ENCODE data around the gene ERCC6.

Gene ERCC6

DNA sequence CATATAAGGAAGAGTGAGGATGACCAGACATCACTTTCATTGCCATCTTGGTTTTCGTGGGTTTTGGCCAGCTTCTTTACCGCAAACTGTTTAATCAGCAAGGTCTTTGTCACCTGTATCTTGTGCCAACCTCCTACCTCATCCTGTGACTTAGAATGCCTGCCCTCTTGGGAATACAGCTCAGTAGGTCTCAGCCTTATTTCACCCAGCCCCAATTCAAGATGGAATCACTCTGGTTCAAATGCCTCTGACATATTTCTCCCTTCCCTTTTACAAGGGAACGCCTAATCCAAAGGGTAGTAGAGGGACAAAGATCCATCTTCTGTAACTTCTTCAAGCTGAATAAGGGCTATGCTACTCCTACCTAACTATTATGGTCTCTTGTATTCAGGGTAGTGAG is 4.7 kb upstream of the ERCC6 start:
- DNase-seq, result no peak

DNA sequence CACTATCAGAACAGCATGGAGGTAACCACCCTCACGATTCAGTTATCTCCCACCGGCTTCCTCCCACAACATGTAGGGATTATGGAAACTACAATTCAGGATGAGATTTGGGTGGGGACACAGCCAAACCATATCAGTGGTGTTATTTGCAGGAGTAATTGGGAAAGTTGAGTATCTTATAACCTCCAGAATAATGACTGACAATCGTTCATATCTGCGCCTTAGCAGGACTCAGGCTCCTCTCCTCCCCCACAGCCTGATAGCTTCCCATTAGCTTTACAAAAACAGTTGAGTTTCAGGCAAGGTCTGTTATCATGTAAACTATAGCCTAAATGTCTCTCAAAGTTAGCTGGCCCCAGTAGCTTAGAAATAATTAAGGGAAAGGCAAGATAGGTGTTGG is 3.4 kb upstream of the ERCC6 start:
- no peak for DNase-seq

DNA sequence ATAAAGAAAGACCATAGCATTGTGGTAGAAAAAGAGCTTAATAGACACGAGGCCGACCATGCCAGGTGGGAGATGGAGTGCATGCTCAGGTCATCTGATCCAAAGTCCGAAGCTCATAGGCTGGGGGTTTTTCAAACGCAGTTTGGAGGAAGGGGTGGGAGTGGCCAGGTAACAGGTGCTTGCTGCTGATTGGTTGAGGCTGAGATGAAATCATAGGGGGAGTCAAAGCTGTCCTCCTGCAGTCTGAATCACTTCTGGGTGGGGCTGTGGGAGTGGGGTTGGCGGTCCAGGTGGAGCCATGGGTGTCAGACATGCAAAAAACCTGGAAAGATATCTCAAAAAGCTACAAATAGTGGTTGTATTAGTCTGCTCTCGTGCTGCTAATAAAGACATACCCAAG is 2.8 kb upstream of the ERCC6 start:
- DNase-seq, result no peak

DNA sequence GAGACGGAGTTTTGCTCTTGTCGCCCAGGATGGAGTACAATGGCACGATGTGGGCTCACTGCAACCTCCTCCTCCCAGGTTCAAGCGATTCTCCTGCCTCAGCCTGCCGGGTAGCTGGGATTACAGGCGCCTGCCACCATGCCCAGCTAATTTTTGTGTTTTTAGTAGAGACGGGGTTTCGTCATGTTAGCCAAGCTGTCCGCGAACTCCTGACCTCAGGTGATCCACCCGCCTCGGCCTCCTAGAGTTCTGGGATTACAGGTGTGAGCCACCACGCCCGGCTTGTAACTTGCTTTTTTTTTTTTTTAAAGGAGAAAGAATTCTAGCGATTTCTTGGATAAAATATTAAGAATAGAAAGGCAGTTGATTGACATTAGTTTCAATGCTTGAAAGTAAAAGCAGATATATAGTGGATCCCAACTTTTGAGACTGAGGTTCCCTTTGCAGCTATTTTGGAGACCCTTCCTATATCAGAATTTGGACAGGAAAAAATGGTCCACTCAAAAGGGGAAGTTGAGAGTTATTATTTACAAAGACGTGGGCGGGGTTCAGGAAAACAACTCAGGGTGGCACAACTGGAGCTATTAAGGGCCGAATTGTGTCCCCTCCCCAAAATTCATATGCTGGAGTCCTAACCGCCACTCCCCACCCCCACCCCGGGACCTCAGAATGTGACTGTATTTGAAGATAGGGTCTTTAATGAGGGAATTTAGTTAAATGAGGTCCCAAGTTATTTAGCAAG is 1.3 kb upstream of the ERCC6 start:
- no peak for DNase-seq

DNA sequence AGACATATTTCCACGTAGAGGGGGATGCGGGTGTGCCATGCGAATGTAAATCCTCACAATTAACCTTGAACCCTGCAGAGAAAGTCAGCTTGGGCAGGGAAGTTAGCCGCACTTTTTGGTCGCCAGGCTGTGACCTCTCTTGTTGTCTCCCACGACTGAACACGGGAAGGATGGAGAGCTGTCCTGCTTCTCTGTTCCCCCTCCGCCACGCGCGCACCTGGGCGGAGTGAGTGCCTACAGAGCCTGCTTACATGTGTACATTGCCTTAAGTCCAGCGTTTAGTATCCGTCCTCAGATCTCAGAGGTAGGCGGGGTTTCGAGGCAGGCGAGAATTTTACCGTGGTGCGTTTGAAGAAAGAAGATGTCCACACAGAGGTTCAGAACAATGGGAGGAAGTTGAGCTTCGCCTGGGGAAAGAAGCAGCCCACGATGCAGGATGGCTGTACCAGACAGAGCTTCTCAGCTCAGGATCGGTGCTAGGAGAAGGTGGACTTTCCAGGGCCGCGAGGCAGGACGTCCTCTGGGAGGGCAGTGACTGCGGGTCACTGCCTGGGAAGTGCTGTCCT is 482 bp upstream of the ERCC6 start:
- DNase-seq, result peak; percentile 37 to 56

DNA sequence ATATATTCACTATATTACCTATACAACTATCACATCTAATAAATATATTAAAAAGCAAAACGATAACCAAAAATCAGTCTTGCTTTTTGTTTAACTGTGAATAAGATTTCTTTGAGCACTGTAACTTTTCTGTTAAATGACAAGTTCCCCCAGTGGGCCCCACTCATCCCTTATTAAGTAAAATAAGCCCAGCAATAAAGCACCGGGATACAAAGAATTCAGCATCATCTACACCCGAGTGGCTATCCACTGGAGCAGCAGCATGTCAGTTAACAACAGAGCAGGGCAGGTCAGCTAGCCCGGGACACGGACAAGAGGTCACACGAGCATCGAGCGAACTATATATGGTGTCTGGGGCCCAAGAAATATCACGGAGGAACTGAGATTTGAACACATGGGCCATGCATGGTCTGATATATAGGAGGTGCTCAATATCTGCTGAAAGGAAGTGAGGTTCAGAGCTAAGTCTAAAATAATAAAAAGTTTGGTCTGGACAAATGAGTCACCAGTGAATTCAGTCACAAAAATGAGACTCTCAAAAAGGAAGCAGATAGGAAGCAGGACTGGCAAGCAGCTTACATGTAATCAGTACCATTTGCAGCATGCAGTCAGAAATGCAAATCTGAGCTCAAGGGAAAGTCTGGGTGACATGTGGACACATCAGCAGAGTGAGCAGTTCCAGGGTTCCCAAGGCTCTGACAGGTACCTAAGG is 4.1 kb downstream of the ERCC6 start:
- DNase-seq, result peak; percentile 12 to 16

DNA sequence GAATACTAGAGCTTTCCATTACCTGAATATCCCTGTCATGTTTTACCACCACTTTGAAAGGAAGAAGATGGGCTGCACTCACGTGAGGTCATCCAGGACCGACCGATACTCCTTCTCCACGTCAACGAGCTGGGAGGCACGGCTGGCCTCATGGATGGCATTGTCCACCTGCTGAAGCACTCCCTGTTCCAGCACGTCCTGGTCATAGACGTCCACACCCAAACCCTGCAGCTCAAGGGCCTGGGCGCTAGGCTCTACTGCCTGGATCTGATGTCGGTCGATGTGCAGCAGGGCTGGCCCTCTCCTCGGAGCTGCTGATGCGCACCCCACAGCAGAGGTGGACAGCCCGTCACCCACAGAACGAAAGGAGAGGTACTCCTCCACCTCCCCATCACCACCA is 6.5 kb downstream of the ERCC6 start:
- DNase-seq, result no peak

DNA sequence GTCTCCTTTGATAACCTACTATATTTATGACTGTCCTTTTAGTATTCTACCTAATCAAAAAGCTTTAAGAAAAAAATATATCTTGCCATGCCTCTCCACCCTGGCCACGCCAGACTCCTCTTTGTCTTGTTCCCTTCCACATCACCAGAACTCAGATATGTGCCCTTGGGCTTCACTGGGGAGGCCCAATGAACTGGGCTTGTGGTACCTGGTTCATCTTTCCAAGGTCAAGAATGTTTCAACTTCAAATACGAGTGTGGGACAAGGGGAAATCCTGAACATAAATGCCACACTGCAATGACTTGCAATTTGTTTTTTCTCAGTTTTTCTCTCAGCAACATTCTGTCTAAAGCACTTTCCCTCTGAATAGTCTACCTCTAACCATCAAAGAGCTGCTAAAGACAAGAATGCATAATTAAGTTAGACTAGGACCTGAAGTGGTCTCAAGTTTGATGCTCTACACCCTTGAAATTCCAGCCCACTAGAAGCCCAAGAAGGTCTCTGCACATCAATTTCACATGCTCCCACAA is 9.9 kb downstream of the ERCC6 start:
- DNase-seq, result no peak

DNA sequence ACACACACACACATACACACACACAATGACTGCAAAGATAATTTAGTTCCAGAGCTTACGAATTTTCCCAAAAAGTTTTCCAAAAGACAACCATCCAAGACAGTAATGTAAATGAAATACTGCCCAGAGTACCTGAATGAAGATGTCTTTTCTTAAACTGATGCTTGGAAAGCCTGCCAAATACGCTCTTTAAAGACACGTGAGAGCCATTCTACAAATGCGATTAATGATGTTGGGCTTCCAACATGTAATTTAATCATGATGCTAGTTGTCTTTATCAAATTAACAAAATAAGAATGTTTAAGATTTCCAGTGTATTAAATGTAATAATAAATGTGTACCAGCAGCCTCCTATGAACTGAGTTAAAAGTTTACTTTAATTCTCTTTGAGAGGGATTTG is 11.1 kb downstream of the ERCC6 start:
- DNase-seq, result no peak

DNA sequence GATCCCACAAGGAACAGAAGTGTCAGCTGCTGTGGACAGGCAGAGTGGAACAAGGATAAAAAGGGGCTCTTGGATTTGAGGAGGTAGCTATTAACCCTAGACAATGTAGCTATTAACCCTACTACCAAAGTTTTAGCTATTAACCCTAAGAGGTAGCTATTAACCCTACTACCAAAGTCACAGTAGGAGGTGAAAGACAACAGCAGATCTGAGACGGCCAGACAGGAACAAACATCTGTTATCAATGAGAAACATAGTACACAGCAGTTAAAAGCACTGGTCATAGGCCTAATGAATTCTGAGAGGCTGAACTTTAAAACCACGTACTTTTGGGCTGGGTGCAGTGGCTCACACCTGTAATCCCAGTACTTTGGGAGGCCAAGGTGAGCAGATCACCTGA is 11.9 kb downstream of the ERCC6 start:
- DNase-seq, result no peak

DNA sequence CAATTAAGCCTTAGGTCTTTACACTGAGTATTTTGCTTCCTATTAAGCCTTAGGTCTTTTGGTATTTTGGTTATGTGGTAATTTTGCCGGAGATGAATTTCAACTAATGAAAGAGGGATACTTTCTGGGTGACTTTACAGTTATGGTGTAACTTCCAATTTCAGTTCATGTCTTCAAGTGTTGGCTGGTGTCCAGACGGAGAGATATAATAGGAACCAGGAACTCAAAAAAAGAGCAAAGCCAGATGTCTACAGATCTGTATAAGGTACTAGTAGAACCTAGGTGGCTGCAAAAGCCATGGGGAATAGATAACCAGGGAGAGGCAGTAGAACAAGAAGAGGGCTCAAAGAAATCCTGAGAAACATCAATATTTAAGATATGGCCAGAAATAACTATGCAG is 12.3 kb downstream of the ERCC6 start:
- DNase-seq, result no peak

DNA sequence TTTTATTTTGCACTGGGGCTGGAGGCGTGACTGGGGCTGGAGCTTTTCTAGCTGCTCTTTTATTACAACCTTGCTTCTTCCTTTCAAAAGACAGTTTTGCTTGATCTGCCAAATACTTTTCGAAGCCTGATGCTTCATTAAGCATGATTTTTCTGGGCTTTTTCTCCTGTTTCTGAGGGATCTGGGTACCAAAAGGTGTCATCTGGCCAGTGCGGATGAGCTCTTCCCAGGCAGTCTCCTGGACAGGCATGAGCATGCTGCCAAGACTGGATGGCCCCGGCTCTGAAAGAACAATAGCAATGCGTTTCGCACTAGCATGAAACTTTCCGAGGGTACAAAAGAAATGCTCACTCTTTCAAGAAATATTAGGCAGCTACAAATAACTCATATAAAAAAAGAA is 14.4 kb downstream of the ERCC6 start:
- no peak for DNase-seq

DNA sequence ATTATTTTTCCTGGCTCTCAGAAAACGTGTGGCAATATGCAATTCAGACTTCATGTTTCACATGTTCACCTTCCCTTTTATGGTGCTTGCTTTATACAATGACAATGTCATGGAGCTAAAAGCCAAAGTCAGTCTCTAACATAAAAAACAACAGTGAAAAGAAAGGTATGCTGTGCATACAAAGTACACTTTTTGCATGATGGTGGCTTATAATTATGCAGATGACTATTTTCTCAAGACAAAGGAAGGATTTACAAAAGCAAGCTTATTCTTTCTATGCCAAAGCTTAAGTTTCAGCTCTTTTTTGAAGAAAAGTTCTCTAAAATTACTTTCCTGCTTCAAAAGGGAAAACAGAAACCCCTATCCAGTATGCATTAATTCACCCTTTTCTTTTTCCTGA is 15.6 kb downstream of the ERCC6 start:
- no peak for DNase-seq

DNA sequence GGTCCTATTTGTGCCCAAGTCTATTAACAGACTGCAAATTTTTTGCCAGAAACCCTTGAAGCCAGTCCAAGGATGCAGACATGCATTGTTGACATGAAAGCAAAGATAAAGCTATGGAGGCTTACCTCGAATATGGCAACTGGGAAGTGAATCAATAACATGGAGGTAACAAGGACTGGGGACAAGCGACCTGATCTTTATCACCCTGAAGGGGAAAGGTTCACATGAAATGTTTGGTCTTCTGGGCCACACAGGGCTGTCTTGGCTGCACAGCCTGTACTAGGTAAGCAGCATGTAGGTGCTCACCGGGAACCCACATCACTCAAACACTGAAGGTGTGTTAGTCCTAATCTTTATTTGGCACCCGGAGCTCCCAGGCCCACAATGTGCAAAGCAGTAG is 17.9 kb downstream of the ERCC6 start:
- no peak for DNase-seq

DNA sequence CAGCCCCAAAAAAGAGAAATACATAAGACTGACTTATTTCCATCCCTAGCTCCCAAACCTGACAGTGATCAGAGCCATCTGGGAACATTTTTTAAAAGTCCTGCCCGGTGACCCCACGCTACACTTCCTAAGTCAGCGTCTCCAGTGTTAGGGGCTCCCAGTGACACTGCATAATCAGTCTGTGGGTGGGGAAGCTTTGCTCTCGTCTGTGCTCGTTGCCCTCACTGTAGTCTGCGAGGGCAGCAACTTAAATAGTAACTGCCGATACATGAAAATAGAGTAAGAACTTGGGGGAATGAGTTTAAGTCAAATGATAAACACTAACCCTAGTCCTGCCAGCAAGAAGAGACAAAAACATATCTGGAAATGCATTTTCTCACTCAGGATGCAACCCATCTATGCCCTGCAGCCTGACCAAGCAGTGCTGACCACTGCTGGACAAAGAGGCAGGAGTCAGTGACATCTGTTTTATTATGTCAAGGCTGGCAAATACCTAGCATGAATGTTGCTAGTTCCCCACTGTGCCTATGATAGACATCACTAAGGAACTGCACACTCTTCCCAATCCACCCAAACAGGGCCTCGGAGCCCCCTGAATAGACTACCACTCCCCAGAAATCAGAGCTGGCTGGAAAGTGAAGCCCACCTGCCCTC is 18.7 kb downstream of the ERCC6 start:
- DNase-seq, result no peak

DNA sequence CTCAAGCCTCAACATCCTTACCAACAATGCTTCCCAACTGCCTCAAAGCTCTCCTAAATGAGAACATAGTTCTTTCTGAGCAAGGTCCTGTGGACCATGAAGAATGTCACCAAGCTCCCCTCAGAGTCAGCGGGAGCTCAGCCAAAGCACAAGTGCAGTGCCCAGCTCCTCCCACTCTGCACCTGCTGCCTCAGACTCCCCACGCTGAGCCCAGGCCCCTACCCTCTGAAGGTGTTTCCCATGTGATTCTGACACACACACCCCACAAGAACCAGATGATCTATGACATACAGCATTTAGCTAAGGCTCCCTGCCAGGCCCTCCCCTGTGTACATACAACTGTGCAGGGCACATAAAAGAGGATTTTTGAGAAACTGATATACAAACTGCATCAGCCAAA is 19.2 kb downstream of the ERCC6 start:
- DNase-seq, result no peak

DNA sequence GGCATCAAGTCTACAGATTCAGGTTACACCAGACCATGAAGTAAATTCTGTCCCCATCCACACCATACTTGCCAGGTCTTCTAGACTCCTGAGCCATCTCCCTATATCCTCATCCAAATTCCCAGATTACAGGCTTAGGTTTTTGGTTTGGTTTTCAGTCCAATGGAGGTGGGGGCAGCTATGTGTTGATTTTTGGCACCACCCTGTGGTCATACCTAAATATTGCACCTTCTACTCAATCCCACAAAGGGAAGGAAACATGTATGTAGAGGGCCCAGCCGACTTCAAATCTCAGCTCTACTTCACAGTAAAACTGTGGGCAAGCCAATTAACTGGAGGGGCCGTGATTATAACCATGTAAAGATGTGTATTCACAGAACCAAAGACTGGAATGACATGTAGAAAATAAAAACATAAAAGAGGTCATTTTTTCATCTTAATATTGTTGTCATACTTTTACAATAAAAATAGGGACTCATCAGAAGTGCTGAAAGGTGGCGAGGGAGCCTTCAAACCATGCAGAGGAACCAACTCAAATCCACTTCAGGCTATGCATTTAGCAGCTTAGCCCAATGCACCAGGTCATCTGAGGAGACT is 19.8 kb downstream of the ERCC6 start:
- DNase-seq, result peak; percentile 23 to 44

DNA sequence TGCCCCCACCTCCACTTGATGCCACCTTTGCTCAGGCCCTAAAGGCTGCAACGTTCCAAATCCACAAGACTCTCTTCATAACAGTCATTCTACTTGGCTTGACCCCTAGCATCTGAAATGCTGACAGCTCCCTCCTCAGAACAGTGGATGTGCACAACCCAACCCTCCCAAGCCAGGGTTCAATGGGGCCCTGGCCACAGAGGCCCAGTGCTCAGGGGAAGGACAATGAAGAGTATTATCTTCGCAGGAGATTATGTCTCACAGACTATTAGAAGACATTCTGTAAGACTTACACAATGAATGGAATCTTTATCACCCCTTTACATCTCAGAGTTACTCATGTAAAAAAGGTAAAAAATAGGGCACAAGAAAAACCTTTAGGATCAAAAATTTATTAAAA is 20.4 kb downstream of the ERCC6 start:
- no peak for DNase-seq

DNA sequence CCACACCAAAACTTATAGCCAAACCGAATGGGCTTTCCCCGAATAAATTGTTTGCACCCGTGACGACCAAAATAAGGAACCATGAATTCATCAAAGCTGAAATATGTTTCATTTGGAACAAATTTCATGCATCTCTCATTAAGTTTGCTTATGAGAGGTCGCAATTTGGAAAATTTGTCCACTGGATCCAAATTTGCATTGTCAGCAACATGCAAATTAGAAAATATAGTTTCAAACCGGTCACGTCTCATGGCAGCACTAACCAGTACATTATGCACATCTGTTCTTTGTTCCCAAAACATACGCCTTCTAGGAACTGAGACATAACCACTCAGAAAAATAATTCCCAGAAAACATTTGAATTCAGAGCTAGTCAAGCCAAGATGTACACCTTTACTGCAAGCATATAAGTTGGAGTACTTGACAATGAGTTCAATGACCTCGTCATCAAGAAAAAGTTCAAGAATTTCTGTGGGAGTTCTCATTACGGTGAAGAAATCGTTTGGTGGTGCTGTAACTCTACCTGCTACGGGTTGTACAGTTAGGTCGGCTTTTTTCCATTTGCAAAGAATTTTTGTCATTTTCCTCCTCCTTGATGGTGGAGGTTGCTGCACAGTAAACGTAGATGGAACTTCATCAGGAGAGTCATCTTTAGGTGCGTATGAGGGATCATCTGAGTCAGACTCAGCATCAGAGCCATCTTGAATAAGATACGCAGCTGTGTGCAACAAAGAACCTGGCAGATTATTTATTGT is 22.5 kb downstream of the ERCC6 start:
- DNase-seq, result no peak

DNA sequence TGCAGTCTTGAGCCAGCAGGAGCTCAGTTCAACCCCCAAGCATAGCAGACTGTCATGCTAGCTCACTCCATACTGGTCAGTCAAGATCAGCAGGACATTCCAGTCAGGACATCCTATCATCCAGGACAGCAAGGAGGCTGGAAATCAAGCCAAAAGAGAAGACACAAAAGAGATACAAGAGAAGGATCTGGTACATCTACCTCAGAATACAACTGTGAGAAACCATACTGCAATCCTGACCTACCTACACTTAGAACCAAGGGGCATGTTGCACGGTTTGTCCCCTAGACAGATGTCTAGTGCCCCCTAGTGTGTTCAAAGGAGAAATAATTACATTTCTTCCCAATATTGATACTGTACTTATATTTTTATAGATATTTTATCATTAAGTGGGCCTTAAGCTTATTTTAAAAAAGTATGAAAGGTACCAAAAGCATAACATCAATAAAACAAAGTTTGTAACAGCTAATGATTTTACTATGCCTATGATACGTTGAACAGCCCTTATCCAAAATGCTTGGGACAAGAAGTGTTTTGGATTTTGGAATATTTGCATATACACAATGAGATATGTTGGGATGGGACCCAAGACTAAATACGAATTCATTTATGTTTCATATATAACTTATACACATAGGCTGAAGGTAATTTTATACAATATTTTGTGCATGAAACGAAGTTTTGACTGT is 26.7 kb downstream of the ERCC6 start:
- peak; percentile 51 to 64 for DNase-seq

DNA sequence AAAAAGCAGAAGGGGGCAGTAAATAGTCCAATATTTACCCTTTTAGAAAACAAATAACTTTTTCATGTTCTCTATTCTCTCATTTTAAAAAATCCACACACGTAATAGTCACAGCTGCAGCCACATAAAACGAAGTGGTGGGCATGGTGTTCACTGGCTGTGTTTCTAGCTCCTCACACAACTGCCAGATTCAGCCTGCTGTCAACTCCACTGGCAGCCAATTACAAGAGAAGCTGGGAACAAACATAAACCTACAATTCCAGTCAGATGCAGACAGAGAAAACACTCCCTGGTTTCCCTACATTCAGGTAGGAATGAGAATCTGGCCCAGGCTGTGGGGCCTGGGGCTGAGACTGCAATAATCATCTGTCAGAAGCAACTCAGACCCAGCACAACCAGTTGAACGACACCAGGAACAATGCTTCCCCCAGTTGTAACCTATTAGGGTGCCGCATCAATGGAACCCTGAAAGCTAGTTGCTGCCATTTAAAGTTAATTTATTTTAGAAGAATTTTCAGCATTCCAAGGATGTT is 29.1 kb downstream of the ERCC6 start:
- DNase-seq, result no peak

DNA sequence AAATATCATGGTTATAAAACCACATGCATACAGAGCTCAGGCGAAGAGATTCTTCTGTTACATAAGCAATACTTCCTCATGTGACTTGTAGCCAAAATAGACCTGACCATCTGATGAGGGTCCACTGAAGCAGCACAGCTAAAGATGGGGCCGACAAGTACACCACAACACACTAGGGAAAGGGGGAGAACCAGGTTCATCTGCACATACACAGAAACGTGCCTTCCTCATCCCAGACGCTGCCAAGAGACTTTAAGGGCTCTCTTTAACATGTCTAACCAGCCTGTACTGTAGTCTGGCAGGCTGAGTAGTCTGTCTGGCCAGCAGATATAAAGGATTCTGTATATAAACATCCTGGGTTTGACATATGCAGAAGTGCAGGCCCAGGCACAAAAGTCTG is 30.3 kb downstream of the ERCC6 start:
- DNase-seq, result no peak

Measured in AML-193 (cell line).